Activated B cell treated with CpG ODN at 0.5 μM for 24 hours (primary cell): Measurements from ENCODE around the gene TRAPPC10. TPM values are rescaled to one million over a fixed set of nuclear protein-coding genes. Genes with fewer than 3 reads are reported as not detected.

Experiments
- ATAC-seq: fragments of 200-7000 bp; cut with Tn5 transposase; one replicate; pipeline ENCODE4 v1.10.0; 2021; ENCODE audit warnings: low read depth, mild to moderate bottlenecking, moderate library complexity
- CTCF ChIA-PET: fragments of 350-600 bp; sonication (Branson Sonifier 250); formaldehyde crosslinking; loops from one replicate; lab custom pipeline; 2021; ENCODE audit warnings: antibody characterized with exemption; lab: Charles Lee
- POLR2A ChIA-PET: fragments of 350-600 bp; sonication (Branson Sonifier 250); formaldehyde crosslinking; loops from one replicate; lab custom pipeline; 2021; ENCODE audit warnings: antibody characterized with exemption; lab: Charles Lee
- DNase-seq: peaks from one replicate; pipeline ENCODE4 v3.0.0; 2022
- H3K27ac Mint-ChIP-seq: one replicate; pipeline ENCODE4 v1.8.0; 2020; ENCODE audit warnings: mixed read lengths
- H3K27me3 Mint-ChIP-seq: one replicate; pipeline ENCODE4 v1.8.0; 2021; ENCODE audit warnings: mixed read lengths
- H3K36me3 Mint-ChIP-seq: one replicate; pipeline ENCODE4 v1.8.0; 2021; ENCODE audit warnings: low read depth, mixed read lengths
- H3K4me1 Mint-ChIP-seq: one replicate; pipeline ENCODE4 v1.8.0; 2021; ENCODE audit warnings: mixed read lengths
- H3K4me3 Mint-ChIP-seq: one replicate; pipeline ENCODE4 v1.8.0; 2020; ENCODE audit warnings: mild to moderate bottlenecking, mixed read lengths
- H3K9me3 Mint-ChIP-seq: one replicate; pipeline ENCODE4 v1.8.0; 2020; ENCODE audit warnings: mixed read lengths
- intact Hi-C: fragments of 100-400 bp; cut with micrococcal nuclease; formaldehyde crosslinking; loops from one replicate; pipeline ENCODE4 v1.15.1; 2024
- total RNA-seq: library from RNA; stranded (reverse); gene quantifications from 2 replicates; pipeline ENCODE4 v1.2.3, GENCODE V29; 2022
- TF ChIP-seq, protein P1 (sequence below): fragments of 200-600 bp; IDR thresholded peaks from one replicate; pipeline ENCODE4 v1.8.0; 2022; ENCODE audit warnings: antibody characterized with exemption, mild to moderate bottlenecking

The TRAPPC10 gene
- total RNA-seq, 1 donor from 2014 or later: 96.0 TPM

DNA sequence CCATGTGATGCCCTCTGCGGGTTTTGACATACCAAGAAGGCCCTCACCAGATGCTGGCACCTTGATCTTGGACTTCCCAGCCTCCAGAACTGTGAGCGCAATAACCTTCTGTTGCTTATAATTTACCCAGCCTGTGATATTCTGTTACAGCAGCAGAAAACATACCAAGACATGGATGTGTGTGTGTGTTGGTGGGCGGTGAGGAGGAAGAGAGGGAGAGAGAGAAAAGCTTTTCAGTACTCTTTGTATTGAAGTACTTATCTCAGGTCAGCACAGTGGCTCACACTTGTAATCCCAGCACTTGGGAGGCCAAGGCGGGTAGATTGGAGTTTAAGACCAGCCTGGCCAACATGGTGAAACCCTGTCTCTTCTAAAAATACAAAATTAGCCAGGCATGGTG is 23.1 kb downstream of the TRAPPC10 start:
- H3K36me3 Mint-ChIP-seq: peaks cover 82% of the 10 kb centered on the region
- CTCF ChIA-PET: no interaction called here
- ATAC-seq: no peak
- no peaks in the 10 kb centered on the region for H3K9me3 Mint-ChIP-seq
- no peak overlapping the region for H3K4me3 Mint-ChIP-seq
- intact Hi-C loops: no loop called here
- POLR2A ChIA-PET: no interaction called here
- TF ChIP-seq, protein P1, sequence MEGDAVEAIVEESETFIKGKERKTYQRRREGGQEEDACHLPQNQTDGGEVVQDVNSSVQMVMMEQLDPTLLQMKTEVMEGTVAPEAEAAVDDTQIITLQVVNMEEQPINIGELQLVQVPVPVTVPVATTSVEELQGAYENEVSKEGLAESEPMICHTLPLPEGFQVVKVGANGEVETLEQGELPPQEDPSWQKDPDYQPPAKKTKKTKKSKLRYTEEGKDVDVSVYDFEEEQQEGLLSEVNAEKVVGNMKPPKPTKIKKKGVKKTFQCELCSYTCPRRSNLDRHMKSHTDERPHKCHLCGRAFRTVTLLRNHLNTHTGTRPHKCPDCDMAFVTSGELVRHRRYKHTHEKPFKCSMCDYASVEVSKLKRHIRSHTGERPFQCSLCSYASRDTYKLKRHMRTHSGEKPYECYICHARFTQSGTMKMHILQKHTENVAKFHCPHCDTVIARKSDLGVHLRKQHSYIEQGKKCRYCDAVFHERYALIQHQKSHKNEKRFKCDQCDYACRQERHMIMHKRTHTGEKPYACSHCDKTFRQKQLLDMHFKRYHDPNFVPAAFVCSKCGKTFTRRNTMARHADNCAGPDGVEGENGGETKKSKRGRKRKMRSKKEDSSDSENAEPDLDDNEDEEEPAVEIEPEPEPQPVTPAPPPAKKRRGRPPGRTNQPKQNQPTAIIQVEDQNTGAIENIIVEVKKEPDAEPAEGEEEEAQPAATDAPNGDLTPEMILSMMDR: no peak
- DNase-seq: no peak
- H3K27me3 Mint-ChIP-seq: no peaks in the 10 kb centered on the region
- peaks cover 3% of the 10 kb centered on the region for H3K4me1 Mint-ChIP-seq
- no peak overlapping the region for H3K27ac Mint-ChIP-seq

DNA sequence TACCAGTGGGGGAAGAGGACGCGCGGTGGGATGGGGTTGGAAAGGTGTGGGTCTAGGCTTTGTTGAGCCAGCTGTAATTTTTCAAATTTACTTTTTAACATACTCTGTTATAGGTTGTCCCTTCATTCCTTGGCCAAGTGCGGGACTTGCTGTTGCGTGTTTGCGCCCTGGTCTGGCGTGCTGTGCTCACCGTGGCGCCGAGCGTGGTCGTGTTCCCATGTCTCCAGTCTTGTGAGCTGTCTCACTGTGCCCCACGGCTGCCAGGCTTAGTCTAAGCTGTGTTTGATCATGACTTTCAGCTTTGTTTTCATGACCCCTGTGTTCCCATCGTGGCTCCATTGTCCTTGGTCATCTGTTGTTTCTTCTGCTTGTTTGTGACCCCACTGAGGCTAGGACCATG is 26.0 kb downstream of the TRAPPC10 start:
- Mint-ChIP-seq H3K4me1 (peaks cover 2% of the 10 kb centered on the region), H3K27ac (no peak overlapping the region), H3K9me3 (no peaks in the 10 kb centered on the region), H3K27me3 (no peaks in the 10 kb centered on the region), H3K36me3 (peaks cover 73% of the 10 kb centered on the region), H3K4me3 (no peak overlapping the region)
- CTCF ChIA-PET: no interaction called here
- TF ChIP-seq, protein P1: no peak
- no peak for DNase-seq
- ATAC-seq: no peak
- intact Hi-C loops: no loop called here
- POLR2A ChIA-PET: interaction anchor here (0.6 kb wide), 1 partner anchor 10 kb away, joined by 5 read pairs; no protein-coding TSS in a partner anchor

DNA sequence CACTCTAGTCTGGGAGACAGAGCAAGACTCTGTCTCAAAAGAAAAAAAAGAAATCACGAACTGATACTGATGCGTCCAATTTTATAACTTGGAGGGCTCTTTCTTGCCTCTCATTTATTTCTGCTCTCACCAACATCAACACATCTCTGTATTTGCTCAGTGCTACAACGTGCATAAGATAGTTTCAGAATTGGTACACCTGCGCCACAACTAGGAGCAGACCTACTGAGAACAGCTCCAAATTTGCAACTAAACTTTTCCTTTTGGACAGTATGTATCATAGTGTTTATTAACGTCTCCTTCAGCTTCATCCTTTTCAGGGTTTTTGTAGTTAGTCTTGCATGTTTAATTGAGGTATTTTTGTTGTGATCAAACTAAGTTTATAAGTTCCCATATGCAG is 27.7 kb downstream of the TRAPPC10 start:
- TF ChIP-seq, protein P1: no peak
- Mint-ChIP-seq H3K9me3 (no peaks in the 10 kb centered on the region), H3K4me3 (no peak overlapping the region), H3K36me3 (peaks cover 71% of the 10 kb centered on the region), H3K4me1 (peaks cover 5% of the 10 kb centered on the region), H3K27me3 (no peaks in the 10 kb centered on the region), H3K27ac (no peak overlapping the region)
- ATAC-seq (no peak), DNase-seq (no peak)
- ChIA-PET CTCF (no interaction called here), POLR2A (no interaction called here)
- intact Hi-C loops: no loop called here

DNA sequence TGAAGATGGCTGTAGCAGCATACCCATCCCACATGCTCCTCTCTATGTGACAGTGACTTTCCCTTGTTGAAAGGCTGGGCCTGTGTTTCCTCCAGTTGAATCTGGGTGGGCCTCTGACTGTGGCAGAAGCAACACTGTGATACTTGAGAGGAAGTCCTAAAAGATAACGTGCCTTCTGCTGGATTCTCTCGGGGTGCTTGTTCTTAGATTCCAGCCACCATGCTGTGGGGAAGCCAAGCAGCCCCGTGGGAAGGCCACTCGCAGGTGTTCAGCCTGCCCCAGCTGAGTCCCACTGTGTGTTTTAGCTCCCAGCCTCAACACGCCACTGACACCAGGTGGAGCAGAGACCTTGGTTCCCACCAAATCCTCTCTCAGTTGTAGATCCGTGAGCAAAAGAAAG is 31.5 kb downstream of the TRAPPC10 start:
- ChIA-PET CTCF (no interaction called here), POLR2A (interaction anchor here (0.7 kb wide), 1 partner anchor 15 kb away, joined by 3 read pairs; no protein-coding TSS in a partner anchor)
- H3K9me3 Mint-ChIP-seq: no peaks in the 10 kb centered on the region
- H3K27ac Mint-ChIP-seq: peak overlapping the region; percentile 31
- DNase-seq: no peak
- H3K27me3 Mint-ChIP-seq: no peaks in the 10 kb centered on the region
- peaks cover 7% of the 10 kb centered on the region for H3K4me1 Mint-ChIP-seq
- intact Hi-C loops: no loop called here
- no peak overlapping the region for H3K4me3 Mint-ChIP-seq
- ATAC-seq: no peak
- H3K36me3 Mint-ChIP-seq: peaks cover 68% of the 10 kb centered on the region
- TF ChIP-seq, protein P1: no peak

DNA sequence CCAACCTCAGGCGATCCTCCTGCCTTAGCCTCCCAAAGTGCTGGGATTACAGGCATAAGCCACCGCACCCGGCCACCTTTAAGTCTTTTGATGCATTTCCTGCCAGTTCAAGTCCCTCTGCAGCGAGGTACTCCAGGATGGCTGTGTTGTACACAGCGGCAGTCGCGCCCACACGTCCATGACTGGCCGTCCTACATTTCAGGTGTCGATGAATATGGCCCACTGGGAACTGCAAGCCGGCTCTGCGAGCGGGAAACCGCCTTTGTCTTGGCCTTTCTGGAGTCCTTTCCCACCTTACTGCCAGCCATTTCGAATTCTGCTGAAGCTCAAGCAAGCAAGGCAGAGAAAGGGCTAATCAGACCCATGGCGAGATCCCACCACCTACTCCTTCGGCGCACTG is 34.6 kb downstream of the TRAPPC10 start:
- Mint-ChIP-seq H3K36me3 (peaks cover 58% of the 10 kb centered on the region), H3K27ac (no peak overlapping the region), H3K9me3 (no peaks in the 10 kb centered on the region), H3K4me1 (peaks cover 17% of the 10 kb centered on the region), H3K27me3 (no peaks in the 10 kb centered on the region), H3K4me3 (no peak overlapping the region)
- DNase-seq (no peak), ATAC-seq (no peak)
- TF ChIP-seq, protein P1: no peak
- intact Hi-C loops: no loop called here
- ChIA-PET POLR2A (no interaction called here), CTCF (no interaction called here)
